ENCODE data around the gene CHST5.

The CHST5 gene

GRCh38 chr16:75573955-75574354, 38.0 kb upstream of the CHST5 start:
- TF ChIP-seq CTCF (conservative IDR thresholded peaks at IDR 0.05): no peak
- no peak for TF ChIP-seq ZFX (IDR thresholded peaks at IDR 0.05)
- no peak overlapping the region for H3K27ac ChIP-seq

GRCh38 chr16:75572864-75573542, 37.1 kb upstream of the CHST5 start:
- TF ChIP-seq CTCF (conservative IDR thresholded peaks at IDR 0.05) (no peak), ZFX (IDR thresholded peaks at IDR 0.05) (no peak)
- H3K27ac ChIP-seq: no peak overlapping the region

GRCh38 chr16:75570396-75571065, 34.6 kb upstream of the CHST5 start:
- no peak overlapping the region for H3K27ac ChIP-seq
- no peak for TF ChIP-seq ZFX (IDR thresholded peaks at IDR 0.05)
- TF ChIP-seq CTCF (conservative IDR thresholded peaks at IDR 0.05): no peak

GRCh38 chr16:75567911-75568310, 32.0 kb upstream of the CHST5 start:
- TF ChIP-seq ZFX (IDR thresholded peaks at IDR 0.05) (no peak), CTCF (conservative IDR thresholded peaks at IDR 0.05) (no peak)
- no peak overlapping the region; the same call in 1 of the 2 replicates for H3K27ac ChIP-seq

- H3K27ac ChIP-seq: peak overlapping the region; percentile 78
- peak; percentile 53 for TF ChIP-seq ZFX (IDR thresholded peaks at IDR 0.05)
- no peak for TF ChIP-seq CTCF (conservative IDR thresholded peaks at IDR 0.05)
Observed at GRCh38 chr16:75566758-75567255, 30.9 kb upstream of the CHST5 start.

- H3K27ac ChIP-seq: peak within 1 kb of the TSS; percentile 78
- peak; percentile 72; the same call in 1 of the 2 replicates for TF ChIP-seq ZFX (IDR thresholded peaks at IDR 0.05)
- no peak for TF ChIP-seq CTCF (conservative IDR thresholded peaks at IDR 0.05)
Observed at GRCh38 chr16:75566040-75566757, 30.3 kb upstream of the CHST5 start, which contains the start of gene GABARAPL2. Gene GABARAPL2, plus strand, starts transcription at chr16:75566379. Its CDS starts 108 bp downstream, at chr16:75566487.

Measured in C4-2B (cell line).